GOT3 (cell line): ENCODE results near the gene AMN1.
"Not testable (repeated sequence)": the region's sequence is repeated elsewhere in the genome, so short reads cannot be mapped to it uniquely, and the experiment has no call there.

Source experiments
- DNase-seq: peaks from one replicate; lab custom pipeline; 2025; ENCODE audit warnings: mixed read lengths; lab: John Stamatoyannopoulos, UW

Gene AMN1

GRCh38 chr12:31672521-31672920 is 56.3 kb downstream of the AMN1 start:
- no peak for DNase-seq

GRCh38 chr12:31669582-31669981 is 59.2 kb downstream of the AMN1 start:
- DNase-seq = not testable (repeated sequence)

GRCh38 chr12:31669020-31669419 is 59.8 kb downstream of the AMN1 start:
- DNase-seq = no peak

GRCh38 chr12:31664038-31664437 is 64.8 kb downstream of the AMN1 start:
- DNase-seq = no peak

- DNase-seq = no peak
Measured at GRCh38 chr12:31663576-31663975, 65.2 kb downstream of the AMN1 start.

GRCh38 chr12:31662176-31662849 is 66.5 kb downstream of the AMN1 start:
- DNase-seq = no peak

- peak; percentile 79 for DNase-seq
Measured at GRCh38 chr12:31659087-31659942, 69.5 kb downstream of the AMN1 start, which contains the start of gene ETFBKMT. TSS of gene ETFBKMT (plus strand) at chr12:31659688. CDS start at chr12:31661954, 2,266 bp downstream.

GRCh38 chr12:31658471-31659086 is 70.2 kb downstream of the AMN1 start:
- no peak for DNase-seq

- no peak for DNase-seq
Measured at GRCh38 chr12:31655792-31656191, 73.0 kb downstream of the AMN1 start.

- DNase-seq = no peak
Measured at GRCh38 chr12:31655208-31655607, 73.6 kb downstream of the AMN1 start.

GRCh38 chr12:31651893-31652521 is 76.8 kb downstream of the AMN1 start:
- no peak for DNase-seq

- DNase-seq = no peak
Measured at GRCh38 chr12:31650918-31651317, 77.9 kb downstream of the AMN1 start.

- DNase-seq = no peak
Measured at GRCh38 chr12:31647086-31647491, 81.7 kb downstream of the AMN1 start.

- no peak for DNase-seq
Measured at GRCh38 chr12:31645924-31646323, 82.9 kb downstream of the AMN1 start.

GRCh38 chr12:31644536-31644935 is 84.3 kb downstream of the AMN1 start:
- DNase-seq = no peak

- DNase-seq = no peak
Measured at GRCh38 chr12:31641509-31642090, 87.2 kb downstream of the AMN1 start.

- DNase-seq = no peak
Measured at GRCh38 chr12:31634620-31635019, 94.2 kb downstream of the AMN1 start.

GRCh38 chr12:31633464-31633863 is 95.4 kb downstream of the AMN1 start:
- no peak for DNase-seq

- DNase-seq = no peak
Measured at GRCh38 chr12:31631809-31632208, 97.0 kb downstream of the AMN1 start.

GRCh38 chr12:31631023-31631724 is 97.6 kb downstream of the AMN1 start:
- DNase-seq = no peak
